ENCODE results near the gene SSBP2.

The SSBP2 gene

DNA sequence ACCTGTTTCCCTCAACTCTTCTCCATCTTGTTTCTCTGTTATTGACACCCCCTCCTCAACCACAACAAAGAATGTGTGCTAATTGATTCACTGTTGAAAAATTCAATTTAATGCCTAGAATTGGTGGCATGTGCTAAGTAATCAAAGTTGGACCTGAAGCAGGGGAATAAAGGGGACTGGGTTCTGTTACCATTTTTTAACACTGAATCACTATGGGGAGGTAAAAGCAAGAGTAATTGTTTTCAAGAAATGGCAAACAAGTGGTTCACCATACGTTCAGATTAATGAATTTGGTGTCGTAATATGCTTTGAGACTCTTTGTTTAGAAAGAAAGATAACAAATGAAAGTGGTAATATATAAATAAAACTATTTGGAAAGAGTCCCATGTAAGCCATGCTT lies 17.0 kb upstream of the SSBP2 start:
- TF ChIP-seq, protein P1, sequence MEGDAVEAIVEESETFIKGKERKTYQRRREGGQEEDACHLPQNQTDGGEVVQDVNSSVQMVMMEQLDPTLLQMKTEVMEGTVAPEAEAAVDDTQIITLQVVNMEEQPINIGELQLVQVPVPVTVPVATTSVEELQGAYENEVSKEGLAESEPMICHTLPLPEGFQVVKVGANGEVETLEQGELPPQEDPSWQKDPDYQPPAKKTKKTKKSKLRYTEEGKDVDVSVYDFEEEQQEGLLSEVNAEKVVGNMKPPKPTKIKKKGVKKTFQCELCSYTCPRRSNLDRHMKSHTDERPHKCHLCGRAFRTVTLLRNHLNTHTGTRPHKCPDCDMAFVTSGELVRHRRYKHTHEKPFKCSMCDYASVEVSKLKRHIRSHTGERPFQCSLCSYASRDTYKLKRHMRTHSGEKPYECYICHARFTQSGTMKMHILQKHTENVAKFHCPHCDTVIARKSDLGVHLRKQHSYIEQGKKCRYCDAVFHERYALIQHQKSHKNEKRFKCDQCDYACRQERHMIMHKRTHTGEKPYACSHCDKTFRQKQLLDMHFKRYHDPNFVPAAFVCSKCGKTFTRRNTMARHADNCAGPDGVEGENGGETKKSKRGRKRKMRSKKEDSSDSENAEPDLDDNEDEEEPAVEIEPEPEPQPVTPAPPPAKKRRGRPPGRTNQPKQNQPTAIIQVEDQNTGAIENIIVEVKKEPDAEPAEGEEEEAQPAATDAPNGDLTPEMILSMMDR (IDR thresholded peaks at IDR 0.05; ENCODE audit: low read depth, low read length): no peak
- H3K4me3 ChIP-seq (ENCODE audit: low read depth, low read length): no peak overlapping the region

DNA sequence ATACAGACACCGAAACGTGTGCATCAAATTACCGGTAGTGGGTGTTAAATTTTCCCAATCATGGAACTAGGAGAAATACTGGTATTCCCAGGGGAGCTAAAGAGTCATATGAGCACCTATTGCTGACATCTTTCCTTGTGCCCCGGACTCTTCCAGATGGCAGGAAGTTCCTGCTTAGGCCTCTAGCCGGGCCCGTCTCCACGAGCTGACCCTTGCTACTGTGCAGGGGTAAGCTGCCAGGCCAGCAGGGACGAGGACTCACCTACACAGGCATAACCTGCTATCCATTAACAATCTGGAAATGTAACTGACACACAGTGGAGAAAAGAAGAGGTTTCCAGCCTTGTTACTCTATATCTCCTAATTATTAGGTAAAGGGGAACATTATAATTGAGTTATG lies 16.2 kb upstream of the SSBP2 start:
- TF ChIP-seq, protein P1 (IDR thresholded peaks at IDR 0.05; ENCODE audit: low read depth, low read length): no peak
- no peak overlapping the region for H3K4me3 ChIP-seq (ENCODE audit: low read depth, low read length)

DNA sequence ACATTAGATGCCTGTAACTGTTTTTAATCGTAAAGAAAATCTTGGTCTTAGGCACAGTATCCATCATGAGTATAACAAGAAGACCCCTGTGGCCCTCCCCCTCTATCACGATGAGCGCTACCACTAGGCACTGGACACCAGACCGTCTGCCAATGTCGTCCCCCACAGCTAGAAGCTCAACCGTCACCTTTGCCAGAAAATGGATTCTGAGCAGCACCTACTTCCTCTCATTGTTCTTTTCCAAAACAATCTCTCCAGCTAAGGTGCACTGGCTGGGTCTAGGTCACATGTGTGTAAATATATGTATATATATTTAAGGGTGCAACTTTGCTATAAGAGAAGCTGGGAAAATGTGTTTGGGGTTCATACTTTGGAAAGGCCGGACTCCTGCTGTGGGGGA lies 15.7 kb upstream of the SSBP2 start:
- H3K4me3 ChIP-seq (ENCODE audit: low read depth, low read length): no peak overlapping the region
- TF ChIP-seq, protein P1 (IDR thresholded peaks at IDR 0.05; ENCODE audit: low read depth, low read length): no peak

DNA sequence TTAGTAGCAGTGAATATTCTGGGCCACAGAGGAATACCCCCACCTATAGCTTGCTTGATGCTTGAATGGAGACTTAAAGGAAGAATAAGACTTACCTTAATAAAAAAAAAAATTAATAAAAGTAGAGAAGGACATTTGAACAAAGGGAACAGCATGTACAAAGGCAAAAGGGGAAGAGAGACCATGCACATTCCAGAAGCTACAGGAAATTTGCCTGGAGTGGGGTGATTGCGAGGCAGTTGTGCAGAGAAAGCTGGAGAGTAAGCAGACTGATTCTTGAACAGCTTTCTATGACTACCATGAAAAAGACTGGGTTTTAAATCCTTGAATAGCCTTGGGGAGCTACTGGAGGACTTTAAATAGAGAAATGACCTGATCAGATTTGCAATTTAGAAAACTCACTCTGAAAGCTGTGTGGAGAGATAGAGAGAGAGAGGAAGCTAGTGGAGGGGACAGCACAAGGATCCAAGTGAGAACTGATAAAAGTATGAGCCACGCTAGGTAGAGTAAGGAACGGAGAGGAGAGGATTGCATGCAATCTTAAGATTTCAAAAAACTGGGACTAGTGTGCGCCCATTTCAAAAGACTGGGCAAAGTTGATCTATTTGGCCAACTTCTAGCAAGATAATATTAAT lies 12.5 kb upstream of the SSBP2 start:
- TF ChIP-seq, protein P1 (IDR thresholded peaks at IDR 0.05; ENCODE audit: low read depth, low read length): no peak

DNA sequence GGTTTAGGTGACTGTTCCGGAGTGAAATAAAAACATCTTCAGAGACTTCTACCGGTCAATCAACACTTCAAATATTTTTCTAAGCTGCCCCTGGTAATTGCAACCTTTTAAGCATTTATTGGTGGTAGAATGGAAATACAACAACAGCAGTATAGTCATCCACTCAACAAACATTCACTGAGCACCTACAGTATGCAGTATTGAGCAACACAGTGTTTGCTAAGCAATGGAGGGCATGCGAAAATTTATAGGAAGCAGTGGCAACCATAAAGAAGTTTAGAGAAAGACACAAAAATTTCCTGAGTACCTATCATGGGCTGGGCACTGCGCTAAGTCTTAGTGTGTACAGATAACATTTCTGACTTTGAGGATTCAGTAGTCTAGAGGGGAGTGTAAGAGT lies 12.0 kb upstream of the SSBP2 start:
- H3K4me3 ChIP-seq (ENCODE audit: low read depth, low read length): no peak overlapping the region
- TF ChIP-seq, protein P1 (IDR thresholded peaks at IDR 0.05; ENCODE audit: low read depth, low read length): no peak

More for the DNA sequence above, 12.5 kb upstream of the SSBP2 start:
- no peak overlapping the region for H3K4me3 ChIP-seq (ENCODE audit: low read depth, low read length)

DNA sequence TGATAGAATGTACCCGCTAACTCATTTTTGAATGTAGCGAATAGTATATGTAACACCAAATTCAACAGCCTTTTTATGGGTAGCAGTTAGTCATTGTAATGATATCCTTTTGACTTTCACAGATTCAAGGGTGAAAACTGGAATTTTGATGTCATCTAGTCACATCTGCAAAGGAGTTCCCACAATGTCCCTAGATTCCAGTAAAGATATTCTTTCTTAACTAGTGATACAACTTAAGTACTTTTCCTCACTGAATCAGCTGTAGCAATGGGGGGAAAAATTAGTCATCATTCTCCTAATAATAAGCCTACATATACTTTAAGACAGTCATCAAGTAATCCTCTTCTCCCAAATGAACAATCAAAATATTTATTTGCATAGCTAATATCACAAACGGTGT lies 11.5 kb upstream of the SSBP2 start:
- TF ChIP-seq, protein P1 (IDR thresholded peaks at IDR 0.05; ENCODE audit: low read depth, low read length): no peak
- H3K4me3 ChIP-seq (ENCODE audit: low read depth, low read length): no peak overlapping the region

DNA sequence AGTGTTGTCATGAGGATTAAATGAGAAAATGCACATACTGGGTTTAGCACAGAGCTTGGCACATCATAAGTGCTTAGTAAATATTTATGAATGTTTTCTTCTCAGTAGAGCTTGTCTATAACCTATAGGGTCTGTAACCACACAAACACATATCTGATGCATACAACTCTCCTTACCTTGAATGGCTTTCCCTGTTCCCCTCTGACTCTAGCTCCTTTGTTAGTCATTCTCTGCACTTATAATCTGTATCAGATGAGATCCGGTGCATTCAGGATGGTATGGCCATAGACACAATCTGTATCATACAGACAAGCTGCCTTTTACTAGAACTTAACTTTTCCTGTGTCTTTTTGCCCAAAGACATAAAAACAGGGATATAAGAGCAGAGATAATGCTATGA lies 11.1 kb upstream of the SSBP2 start:
- TF ChIP-seq, protein P1 (IDR thresholded peaks at IDR 0.05; ENCODE audit: low read depth, low read length): no peak
- H3K4me3 ChIP-seq (ENCODE audit: low read depth, low read length): no peak overlapping the region

All from WI38 (cell line).